Colonic mucosa (tissue), 4 donors: ENCODE data around the gene FAR2. TPM values are rescaled to one million over a fixed set of nuclear protein-coding genes. Genes with fewer than 3 reads are reported as not detected.
"Not testable (repeated sequence)": the region's sequence is repeated elsewhere in the genome, so short reads cannot be mapped to it uniquely, and the experiment has no call there.

Experiments used
- DNase-seq: peaks from one replicate; pipeline ENCODE4 v3.0.0-alpha.2; 2020
- H3K27ac ChIP-seq: fragments of 200-600 bp; one replicate; pipeline ENCODE4 v1.8.0; 2021
- H3K27me3 ChIP-seq: fragments of 200-600 bp; one replicate; pipeline ENCODE4 v1.8.0; 2021
- H3K36me3 ChIP-seq: fragments of 200-600 bp; one replicate; pipeline ENCODE4 v1.8.0; 2021
- H3K4me1 ChIP-seq: fragments of 200-600 bp; one replicate; pipeline ENCODE4 v1.8.0; 2021; ENCODE audit warnings: mild to moderate bottlenecking
- H3K4me3 ChIP-seq: fragments of 200-600 bp; one replicate; pipeline ENCODE4 v1.8.0; 2021
- H3K9ac ChIP-seq, 2 donors: one replicate each; pipeline ENCODE4 v1.7.0; 2013; ENCODE audit warnings: control low read depth in 2 of 2, low read depth in 2 of 2, low read length in 2 of 2
- H3K9me3 ChIP-seq: fragments of 200-600 bp; one replicate; pipeline ENCODE4 v1.8.0; 2021
- CTCF ChIP-seq: fragments of 200-600 bp; IDR thresholded peaks from one replicate; pipeline ENCODE4 v1.8.0; 2022; ENCODE audit warnings: antibody characterized with exemption, mild to moderate bottlenecking
- intact Hi-C: fragments of 100-400 bp; cut with DNase I; formaldehyde crosslinking; loops from one replicate; pipeline ENCODE4 v1.14.1; 2022
- total RNA-seq, 2 donors: library from RNA; stranded (reverse); fragmentation: NEBNext Ultra II Directional in 1 of 2; extraction: Animal tissue kit (Norgen Biotek cat#: 25700) in 1 of 2; gene quantifications; one replicate each; pipeline ENCODE4 v1.2.1, GENCODE V29; 2021
- donor health status: healthy.
- donor health status: DM: no; HTN: no; CAD: no.
- donor health status: DM: no; HTN: no; CAD: no.

FAR2 gene
- total RNA-seq, 2 donors from 2014 or later = 67.4 to 83.6 TPM

GRCh38 chr12:29167445-29167844 lies 18.4 kb downstream of the FAR2 start:
- Histone ChIP-seq H3K4me1 (peaks cover 11% of the 10 kb centered on the region), H3K27ac (peak overlapping the region; percentile 90), H3K9me3 (no peaks in the 10 kb centered on the region), H3K27me3 (no peaks in the 10 kb centered on the region), H3K36me3 (no peaks in the 10 kb centered on the region), H3K9ac (peak overlapping the region in 1 of 2 donors; percentile 22), H3K4me3 (no peak overlapping the region)
- no peak for DNase-seq
- no peak for TF ChIP-seq CTCF
- intact Hi-C loops = no loop called here

- Histone ChIP-seq H3K9ac (peak overlapping the region in 1 of 2 donors; percentile 22), H3K4me3 (no peak overlapping the region), H3K9me3 (no peaks in the 10 kb centered on the region), H3K36me3 (no peaks in the 10 kb centered on the region), H3K27ac (peak overlapping the region; percentile 90), H3K27me3 (no peaks in the 10 kb centered on the region), H3K4me1 (peaks cover 11% of the 10 kb centered on the region)
- TF ChIP-seq CTCF = no peak
- intact Hi-C loops = no loop called here
- DNase-seq = peak; percentile 82
Observed at GRCh38 chr12:29167988-29168387, 18.9 kb downstream of the FAR2 start.

GRCh38 chr12:29169978-29170377 lies 20.9 kb downstream of the FAR2 start:
- DNase-seq, H3K4me3 ChIP-seq, H3K27me3 ChIP-seq, H3K9me3 ChIP-seq, H3K4me1 ChIP-seq, H3K36me3 ChIP-seq, H3K9ac ChIP-seq, intact Hi-C loops: not testable (repeated sequence)
- peak overlapping the region; percentile 90 for H3K27ac ChIP-seq

GRCh38 chr12:29170478-29171084 lies 21.5 kb downstream of the FAR2 start:
- H3K4me1 ChIP-seq, H3K9ac ChIP-seq, intact Hi-C loops, H3K36me3 ChIP-seq, H3K9me3 ChIP-seq, H3K27me3 ChIP-seq, DNase-seq, H3K4me3 ChIP-seq: not testable (repeated sequence)
- peak overlapping the region; percentile 90 for H3K27ac ChIP-seq

GRCh38 chr12:29171421-29172258 lies 22.6 kb downstream of the FAR2 start:
- Histone ChIP-seq H3K4me1 (peaks cover 2% of the 10 kb centered on the region), H3K4me3 (no peak overlapping the region), H3K27me3 (no peaks in the 10 kb centered on the region), H3K27ac (no peak overlapping the region), H3K36me3 (no peaks in the 10 kb centered on the region), H3K9me3 (no peaks in the 10 kb centered on the region), H3K9ac (no peak overlapping the region)
- intact Hi-C loops = no loop called here
- no peak for DNase-seq
- TF ChIP-seq CTCF = no peak

GRCh38 chr12:29176941-29177340 lies 27.9 kb downstream of the FAR2 start:
- no peak for TF ChIP-seq CTCF
- Histone ChIP-seq H3K9ac (no peak overlapping the region), H3K27me3 (no peaks in the 10 kb centered on the region), H3K36me3 (no peaks in the 10 kb centered on the region), H3K9me3 (no peaks in the 10 kb centered on the region), H3K27ac (no peak overlapping the region), H3K4me3 (no peak overlapping the region), H3K4me1 (no peaks in the 10 kb centered on the region)
- intact Hi-C loops = no loop called here
- no peak for DNase-seq

- intact Hi-C loops = not testable (repeated sequence)
Observed at GRCh38 chr12:29182247-29182646, 33.2 kb downstream of the FAR2 start.

More at GRCh38 chr12:29182247-29182646, 33.2 kb downstream of the FAR2 start:
- H3K36me3 ChIP-seq, H3K4me3 ChIP-seq, H3K4me1 ChIP-seq, H3K27me3 ChIP-seq, DNase-seq, H3K9me3 ChIP-seq, H3K27ac ChIP-seq, H3K9ac ChIP-seq: not testable (repeated sequence)
